ENCODE measurements around the gene TMEM123.

Gene TMEM123

GRCh38 chr11:102493524-102493923 is 41.0 kb upstream of the TMEM123 start:
- Histone ChIP-seq H3K27ac (ENCODE audit: low read depth, low read length) (no peak overlapping the region), H3K9me2 (replicated peaks; ENCODE audit: insufficient read depth, low read length) (no peaks in the 10 kb centered on the region), H3K79me2 (ENCODE audit: insufficient read depth, low read length) (no peaks in the 10 kb centered on the region), H3K9ac (ENCODE audit: low read length) (no peak overlapping the region), H2AFZ (ENCODE audit: low read depth, low read length, severe bottlenecking) (no peak overlapping the region), H3K36me3 (ENCODE audit: low read length) (no peaks in the 10 kb centered on the region), H4K20me1 (ENCODE audit: low read depth, low read length) (no peaks in the 10 kb centered on the region), H3K4me3 (ENCODE audit: insufficient read depth, low read length, poor library complexity, severe bottlenecking) (no peak overlapping the region), H3K4me2 (ENCODE audit: low read depth, low read length, poor library complexity, severe bottlenecking) (no peak overlapping the region), H3K9me3 (ENCODE audit: insufficient read depth, low read length) (no peaks in the 10 kb centered on the region), H3K27me3 (ENCODE audit: low read length) (no peaks in the 10 kb centered on the region), H3F3A (ENCODE audit: insufficient read depth) (no peaks in the 10 kb centered on the region)
- TF ChIP-seq CTCF (IDR thresholded peaks at IDR 0.05; ENCODE audit: insufficient read depth, low read length, poor library complexity, severe bottlenecking), result no peak

DNA sequence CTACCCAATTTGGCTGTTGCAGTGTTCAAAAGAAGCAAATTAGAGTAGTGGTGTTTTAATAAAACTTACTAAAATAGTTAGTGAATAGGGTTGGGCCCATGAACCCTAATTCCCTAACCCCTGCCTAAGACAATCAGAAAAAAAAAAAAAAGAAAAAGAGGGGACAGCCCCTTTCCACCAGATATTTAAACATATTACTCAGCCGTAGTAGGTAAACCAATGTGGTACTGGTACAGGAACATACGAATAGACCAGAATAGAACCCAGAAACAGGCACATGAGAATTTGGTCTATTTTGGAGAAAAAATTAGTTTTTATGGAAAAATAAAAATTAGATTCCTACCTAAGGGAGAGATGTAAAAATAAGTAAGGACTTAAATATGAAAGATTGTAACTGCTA is 39.4 kb upstream of the TMEM123 start:
- no peaks in the 10 kb centered on the region for H3K79me2 ChIP-seq (ENCODE audit: insufficient read depth, low read length)
- H3K4me2 ChIP-seq (ENCODE audit: low read depth, low read length, poor library complexity, severe bottlenecking), result no peak overlapping the region
- no peak overlapping the region for H3K4me3 ChIP-seq (ENCODE audit: insufficient read depth, low read length, poor library complexity, severe bottlenecking)
- H3K27me3 ChIP-seq (ENCODE audit: low read length), result no peaks in the 10 kb centered on the region
- no peaks in the 10 kb centered on the region for H3F3A ChIP-seq (ENCODE audit: insufficient read depth)
- no peak overlapping the region for H2AFZ ChIP-seq (ENCODE audit: low read depth, low read length, severe bottlenecking)
- no peaks in the 10 kb centered on the region for H4K20me1 ChIP-seq (ENCODE audit: low read depth, low read length)
- no peak overlapping the region for H3K9ac ChIP-seq (ENCODE audit: low read length)
- no peaks in the 10 kb centered on the region for H3K9me3 ChIP-seq (ENCODE audit: insufficient read depth, low read length)
- no peak overlapping the region for H3K27ac ChIP-seq (ENCODE audit: low read depth, low read length)
- H3K9me2 ChIP-seq (replicated peaks; ENCODE audit: insufficient read depth, low read length), result no peaks in the 10 kb centered on the region
- no peaks in the 10 kb centered on the region for H3K36me3 ChIP-seq (ENCODE audit: low read length)
- TF ChIP-seq EZH2phosphoT487 (conservative IDR thresholded peaks at IDR 0.05; ENCODE audit: low read length), result no peak
- no peak for TF ChIP-seq CTCF (IDR thresholded peaks at IDR 0.05; ENCODE audit: insufficient read depth, low read length, poor library complexity, severe bottlenecking)

- no peak overlapping the region for H3K27ac ChIP-seq (ENCODE audit: low read depth, low read length)
- H3K4me2 ChIP-seq (ENCODE audit: low read depth, low read length, poor library complexity, severe bottlenecking), result no peak overlapping the region
- no peaks in the 10 kb centered on the region for H3F3A ChIP-seq (ENCODE audit: insufficient read depth)
- H3K9me2 ChIP-seq (replicated peaks; ENCODE audit: insufficient read depth, low read length), result no peaks in the 10 kb centered on the region
- no peak overlapping the region for H3K4me3 ChIP-seq (ENCODE audit: insufficient read depth, low read length, poor library complexity, severe bottlenecking)
- no peaks in the 10 kb centered on the region for H3K36me3 ChIP-seq (ENCODE audit: low read length)
- H3K9ac ChIP-seq (ENCODE audit: low read length), result no peak overlapping the region
- no peaks in the 10 kb centered on the region for H3K27me3 ChIP-seq (ENCODE audit: low read length)
- no peaks in the 10 kb centered on the region for H3K9me3 ChIP-seq (ENCODE audit: insufficient read depth, low read length)
- no peaks in the 10 kb centered on the region for H3K79me2 ChIP-seq (ENCODE audit: insufficient read depth, low read length)
- TF ChIP-seq EZH2phosphoT487 (conservative IDR thresholded peaks at IDR 0.05; ENCODE audit: low read length) (no peak), CTCF (IDR thresholded peaks at IDR 0.05; ENCODE audit: insufficient read depth, low read length, poor library complexity, severe bottlenecking) (no peak)
- H2AFZ ChIP-seq (ENCODE audit: low read depth, low read length, severe bottlenecking), result no peak overlapping the region
- no peaks in the 10 kb centered on the region for H4K20me1 ChIP-seq (ENCODE audit: low read depth, low read length)
Observed at GRCh38 chr11:102489186-102490145, 36.9 kb upstream of the TMEM123 start.

Measured in SU-DHL-6 (cell line).